GM19397 (cell line): ENCODE results near the gene DLG5.

Experiments used
- ATAC-seq: cut with Tn5 transposase; IDR thresholded peaks from one replicate; pipeline ENCODE4 v1.9.1; 2021; ENCODE audit warnings: mild to moderate bottlenecking, moderate library complexity; ENCODE audit not compliant: unreplicated experiment

The DLG5 gene

DNA sequence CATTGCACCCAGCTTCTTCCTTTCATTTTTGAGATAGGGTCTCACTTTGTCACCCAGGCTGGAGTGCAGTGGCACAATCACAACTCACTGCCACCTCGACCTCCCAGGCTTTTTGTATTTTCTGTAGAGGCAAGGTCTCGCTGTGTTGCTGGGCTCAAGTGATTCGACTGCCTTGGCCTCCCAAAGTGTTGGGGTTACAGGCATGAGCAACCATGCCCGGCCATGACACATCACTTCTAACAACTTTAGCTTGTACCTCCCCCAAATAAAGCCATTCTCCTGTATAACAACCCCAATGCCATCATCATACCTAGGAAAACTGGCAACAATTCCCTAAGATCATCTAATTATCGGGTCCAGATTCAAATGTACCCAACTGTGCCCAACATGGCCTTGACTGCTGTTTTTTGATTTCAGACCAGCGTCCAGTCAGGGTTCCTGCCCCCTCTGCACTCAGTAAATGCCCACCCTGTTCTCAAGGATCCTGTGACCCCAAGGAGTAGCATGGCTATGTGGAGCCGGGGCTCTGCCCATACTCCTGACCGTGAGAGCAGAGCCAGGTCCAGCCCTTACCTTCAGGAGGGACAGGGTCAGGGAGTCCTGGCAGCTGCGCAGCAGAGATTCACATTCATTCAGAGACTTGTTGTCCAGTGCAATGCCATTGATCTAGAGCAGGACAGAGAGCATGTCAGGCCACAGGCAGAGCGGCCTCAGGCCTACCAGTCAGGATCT is 102.6 kb downstream of the DLG5 start:
- no peak for ATAC-seq

DNA sequence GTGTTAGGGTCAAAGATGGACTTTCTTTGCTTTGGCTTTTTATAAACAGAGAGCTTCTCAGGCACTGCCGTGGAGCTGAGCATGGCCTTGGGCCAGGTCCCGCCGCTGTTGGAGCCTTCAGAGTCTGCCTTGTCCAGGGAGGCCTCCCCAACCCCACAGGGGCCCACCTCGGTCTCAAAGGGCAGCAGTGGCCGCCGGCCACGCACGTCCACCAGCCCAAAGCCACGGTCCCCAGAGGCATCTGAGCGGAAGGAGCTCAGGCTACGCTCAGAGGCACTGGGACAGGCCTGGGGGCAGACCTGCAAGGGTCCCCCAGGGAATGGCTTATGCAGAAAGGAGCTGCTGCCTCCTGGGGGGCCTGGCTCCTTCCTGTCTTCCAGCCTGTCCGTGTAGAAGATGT is 105.0 kb downstream of the DLG5 start:
- no peak for ATAC-seq

DNA sequence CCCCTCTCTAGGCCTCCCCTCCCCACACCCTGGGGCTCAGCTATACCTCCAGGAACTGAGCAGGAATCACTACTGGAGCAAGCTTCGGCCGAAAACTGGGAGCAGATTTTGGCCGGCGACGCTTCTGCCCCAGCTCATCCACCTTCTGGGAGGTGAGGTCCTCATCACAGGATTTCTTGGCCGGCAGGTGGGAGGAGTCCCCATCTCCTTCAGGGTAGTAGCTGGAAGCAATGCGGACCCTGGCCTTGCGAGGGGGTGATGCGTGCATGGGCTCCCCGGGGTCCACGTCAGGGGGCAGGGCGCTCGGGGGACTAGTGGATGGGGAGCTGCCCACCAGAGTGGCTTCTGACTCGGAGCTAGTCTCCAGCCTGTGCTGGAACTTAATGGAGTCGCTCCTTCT is 105.5 kb downstream of the DLG5 start:
- no peak for ATAC-seq

DNA sequence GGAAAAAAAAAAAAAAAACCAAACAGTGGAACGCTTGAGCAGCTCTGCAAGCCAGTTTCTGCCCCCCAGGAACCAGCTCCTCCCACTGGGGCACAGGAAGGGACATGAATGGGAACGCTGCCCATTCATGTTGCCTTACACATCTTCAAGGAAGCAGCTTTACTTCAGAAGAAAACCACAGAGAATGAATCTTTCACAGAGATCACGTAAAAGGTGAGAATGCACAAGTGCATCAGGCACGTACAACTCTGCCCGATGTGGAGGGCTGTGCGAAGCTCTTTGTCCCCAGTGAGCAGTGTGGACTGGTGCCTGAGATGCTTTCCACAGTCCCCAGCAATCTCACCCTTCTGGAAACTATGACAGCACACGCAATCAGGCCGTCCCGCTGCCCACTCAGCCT is 106.2 kb downstream of the DLG5 start:
- ATAC-seq: no peak

DNA sequence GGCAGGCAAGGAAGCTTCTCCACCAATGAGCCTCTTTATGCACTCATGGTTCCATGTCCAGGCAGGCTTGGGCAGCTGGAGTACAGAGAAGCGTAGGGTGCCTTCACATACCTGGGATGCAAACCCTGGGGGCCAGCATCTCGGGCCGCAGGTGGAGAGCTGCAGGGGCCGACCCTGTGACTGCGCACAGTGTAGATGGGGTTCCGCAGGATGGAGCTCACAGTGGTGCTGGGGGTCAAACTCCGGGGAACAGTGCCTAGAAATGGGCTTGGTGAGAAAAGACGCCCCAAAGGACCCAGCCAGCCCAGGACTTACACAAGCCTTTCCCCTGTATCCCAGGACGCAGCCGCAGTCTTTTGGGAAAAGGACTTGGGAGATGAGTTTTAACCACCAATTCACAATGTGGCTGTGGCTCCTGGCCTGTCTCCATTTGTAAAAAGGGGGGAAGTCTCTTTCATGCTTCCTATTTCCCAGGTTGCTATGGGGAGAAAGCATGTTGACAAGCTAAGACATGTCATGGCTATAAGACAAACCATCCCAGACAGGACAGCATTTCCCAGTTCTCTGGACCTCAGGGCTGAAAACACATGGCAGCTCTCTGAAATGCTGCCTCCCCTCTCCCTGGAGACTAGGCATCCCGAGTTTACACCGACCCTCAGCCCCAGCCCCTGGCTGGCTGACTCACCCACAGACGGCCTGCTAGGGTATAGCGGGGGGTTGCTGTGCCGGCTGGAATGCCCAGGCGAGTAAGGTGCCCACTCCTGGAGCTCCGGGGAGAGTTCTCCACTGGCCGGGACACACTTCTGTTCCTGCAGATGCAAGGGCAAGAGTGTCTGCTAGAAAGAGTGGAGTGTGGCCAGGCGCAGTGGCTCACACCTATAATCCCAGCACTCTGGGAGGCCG is 107.1 kb downstream of the DLG5 start:
- ATAC-seq: no peak

DNA sequence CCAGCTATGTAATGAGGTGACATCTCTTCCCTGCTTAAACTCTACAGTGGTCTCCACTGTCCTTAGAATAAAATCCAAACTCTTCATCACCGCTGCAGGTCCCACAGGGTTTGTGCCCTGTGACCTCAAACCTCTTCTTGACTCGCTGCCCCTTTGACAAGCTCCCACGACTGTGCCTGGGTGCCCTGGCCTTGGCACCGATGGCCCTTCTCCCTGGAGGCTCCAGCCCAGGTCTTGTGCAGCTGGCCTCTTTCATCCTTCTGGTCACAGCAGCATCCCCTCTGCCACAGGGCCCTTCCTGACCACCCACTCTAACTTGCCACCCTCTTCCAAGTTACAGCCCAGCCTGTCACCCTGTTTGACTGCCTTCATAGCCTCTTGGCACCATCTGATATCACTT is 108.2 kb downstream of the DLG5 start:
- ATAC-seq: no peak

DNA sequence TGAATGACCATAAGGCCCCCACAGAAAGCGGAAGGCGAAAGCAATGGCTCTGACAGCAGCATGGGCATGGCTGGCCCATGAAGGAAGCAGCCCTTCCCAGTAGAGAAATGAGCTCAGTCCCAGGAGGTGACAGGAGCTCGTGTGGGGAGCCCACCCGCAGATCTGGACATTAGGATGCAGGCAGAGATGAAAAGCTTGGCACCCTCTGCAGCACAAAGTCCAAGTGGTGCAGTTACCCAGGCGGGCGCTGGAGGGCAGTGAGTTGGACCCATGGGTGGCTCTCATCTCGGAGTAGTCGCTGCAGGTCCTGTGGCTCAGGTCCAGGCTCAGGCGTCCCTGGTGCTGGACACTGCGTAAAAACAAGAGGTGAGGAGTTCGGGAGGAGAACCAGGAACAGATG is 109.0 kb downstream of the DLG5 start:
- no peak for ATAC-seq

DNA sequence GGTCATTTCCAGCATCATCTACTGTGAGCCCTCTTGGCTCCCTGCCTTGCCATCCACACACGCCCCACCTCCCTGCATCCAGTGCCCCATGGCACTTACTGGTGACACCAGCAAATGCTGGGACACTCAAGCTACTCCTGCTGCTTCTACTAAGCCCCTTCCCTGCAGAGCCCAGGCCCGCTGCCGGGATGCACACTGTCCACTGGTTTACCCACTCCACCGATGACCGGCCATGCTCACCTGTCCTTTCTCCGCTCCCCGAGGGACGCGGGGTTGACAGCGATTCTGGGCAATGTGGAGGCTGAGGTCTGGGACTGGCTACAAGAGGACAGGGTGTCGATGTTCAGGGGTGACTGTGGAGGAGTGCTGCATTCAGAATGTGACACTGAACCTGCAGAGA is 110.2 kb downstream of the DLG5 start:
- ATAC-seq: no peak

DNA sequence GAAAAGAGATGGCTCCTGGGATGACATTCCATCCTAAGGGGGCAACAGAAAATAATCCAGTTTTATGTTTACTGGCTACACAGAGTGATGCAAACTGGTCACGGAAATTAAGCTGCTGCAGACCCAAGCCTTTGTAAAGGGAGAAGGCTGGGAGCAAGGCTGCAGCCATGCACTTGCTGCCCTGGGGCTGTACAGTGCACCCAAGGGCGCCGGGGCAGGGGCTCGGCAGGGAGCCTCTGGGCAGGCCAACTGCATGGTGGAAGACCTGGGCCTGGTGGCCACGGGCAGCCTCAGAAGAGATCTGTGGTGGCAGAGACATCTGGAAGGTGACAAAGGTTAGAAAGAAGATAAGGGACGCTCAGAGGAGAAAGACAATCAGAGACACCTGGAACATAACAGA is 113.8 kb downstream of the DLG5 start:
- no peak for ATAC-seq

DNA sequence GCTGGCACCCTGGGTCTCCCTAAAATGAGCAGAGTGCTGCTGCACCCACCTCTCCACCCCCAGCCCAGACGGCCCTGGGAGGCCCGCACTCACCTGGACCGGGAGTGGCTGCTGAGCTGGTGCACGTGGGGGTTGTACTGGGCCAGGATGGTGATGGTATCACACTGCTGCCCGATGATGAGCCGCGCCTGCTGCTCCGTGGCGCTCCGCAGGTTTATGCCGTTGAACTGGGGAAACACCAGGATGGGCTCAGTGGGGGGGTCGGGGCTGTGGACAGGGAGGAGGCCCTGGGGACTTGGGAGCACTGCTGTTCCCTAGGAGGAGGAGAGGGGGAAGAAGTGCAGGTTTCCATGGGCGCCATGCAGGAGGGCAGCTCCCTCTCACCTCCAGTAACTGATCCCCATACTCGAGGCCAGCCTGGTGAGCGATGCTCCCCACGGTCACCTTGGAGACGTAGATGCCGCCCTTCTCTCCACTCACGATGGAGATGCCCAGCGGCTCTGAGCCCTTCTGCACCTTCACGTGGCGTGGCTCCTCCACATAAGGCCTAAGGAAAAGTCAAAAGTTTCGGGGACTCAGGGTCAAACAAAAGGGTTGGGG is 114.6 kb downstream of the DLG5 start:
- ATAC-seq: no peak

DNA sequence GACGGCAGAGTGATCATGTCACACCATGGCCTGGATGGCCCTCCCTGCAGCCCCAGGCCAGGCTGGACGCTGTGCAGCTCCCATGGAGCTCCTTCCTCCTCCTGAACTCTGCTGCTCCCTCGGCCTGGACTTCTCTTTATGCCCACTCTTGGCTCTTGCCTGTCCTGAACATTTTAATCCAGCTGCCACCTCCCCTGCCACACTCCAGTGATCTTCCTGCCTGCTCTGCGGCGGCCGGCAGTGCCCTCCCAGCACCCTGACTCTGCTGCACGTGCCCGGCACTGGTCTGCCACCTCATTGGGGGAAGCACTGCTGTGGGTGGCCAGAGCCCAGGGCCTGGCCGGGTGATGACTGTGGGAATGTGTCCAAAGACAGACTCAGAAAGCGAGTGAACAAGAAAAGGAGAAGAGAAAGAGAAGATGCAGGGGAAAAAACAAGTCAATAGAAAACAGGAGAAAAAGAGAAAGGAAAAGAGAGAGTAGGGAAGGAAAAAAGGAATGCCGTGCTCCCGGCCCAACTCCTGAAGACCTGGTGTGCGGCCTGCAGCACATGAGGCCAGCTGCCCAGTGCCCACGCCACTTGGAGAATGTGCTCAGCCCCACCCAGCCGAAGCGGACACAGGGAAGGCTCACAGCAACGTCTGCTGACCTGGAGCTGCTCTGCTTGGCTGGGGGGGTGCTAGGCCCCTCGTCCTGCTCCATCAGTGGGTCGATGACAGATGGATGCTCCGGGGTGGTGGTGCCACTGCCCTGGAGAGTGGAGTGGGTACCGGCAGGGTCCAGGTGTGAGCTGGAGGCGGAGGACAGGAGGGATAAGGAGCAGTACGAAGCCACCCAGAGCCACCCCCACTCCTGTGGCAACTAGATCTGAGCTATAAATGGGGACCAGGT is 115.9 kb downstream of the DLG5 start:
- no peak for ATAC-seq

DNA sequence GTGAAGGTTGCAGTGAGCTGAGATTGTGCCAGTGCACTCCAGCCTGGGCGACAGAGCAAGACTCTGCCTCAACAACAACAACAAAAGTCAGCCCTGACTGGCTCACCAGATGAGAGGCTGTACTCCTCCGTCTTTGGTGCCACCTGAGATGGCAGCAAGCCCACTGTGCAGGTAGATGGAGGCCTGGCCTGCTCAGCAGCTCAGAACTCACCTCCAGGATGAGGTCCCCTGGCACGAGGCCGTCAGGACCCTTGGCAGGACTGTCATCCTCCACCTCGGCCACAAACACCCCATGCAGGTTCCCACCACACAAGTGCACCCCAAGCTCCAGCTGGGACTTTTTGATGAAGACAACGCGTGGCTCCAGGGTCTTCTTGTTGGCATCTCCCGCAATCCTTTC is 117.2 kb downstream of the DLG5 start:
- no peak for ATAC-seq

DNA sequence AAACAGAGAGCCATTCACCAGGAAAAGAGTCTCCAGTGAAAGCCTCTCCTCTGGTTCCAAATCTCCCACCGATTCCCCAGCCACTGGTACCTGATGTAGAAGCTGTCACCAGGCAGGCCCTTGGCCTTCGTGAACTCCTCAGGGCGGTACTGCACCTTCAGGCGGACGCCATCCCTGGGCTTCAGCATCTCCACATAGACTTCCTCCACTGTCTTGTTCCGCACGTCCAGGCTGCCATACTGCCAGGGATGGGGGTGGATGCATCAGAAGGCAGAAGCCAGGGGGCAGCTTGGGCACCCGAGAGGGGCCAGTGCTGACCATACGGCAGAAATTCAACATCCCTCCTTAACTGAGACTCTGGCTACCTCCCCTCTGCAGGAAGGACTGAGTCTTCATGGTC is 118.8 kb downstream of the DLG5 start:
- ATAC-seq: no peak

DNA sequence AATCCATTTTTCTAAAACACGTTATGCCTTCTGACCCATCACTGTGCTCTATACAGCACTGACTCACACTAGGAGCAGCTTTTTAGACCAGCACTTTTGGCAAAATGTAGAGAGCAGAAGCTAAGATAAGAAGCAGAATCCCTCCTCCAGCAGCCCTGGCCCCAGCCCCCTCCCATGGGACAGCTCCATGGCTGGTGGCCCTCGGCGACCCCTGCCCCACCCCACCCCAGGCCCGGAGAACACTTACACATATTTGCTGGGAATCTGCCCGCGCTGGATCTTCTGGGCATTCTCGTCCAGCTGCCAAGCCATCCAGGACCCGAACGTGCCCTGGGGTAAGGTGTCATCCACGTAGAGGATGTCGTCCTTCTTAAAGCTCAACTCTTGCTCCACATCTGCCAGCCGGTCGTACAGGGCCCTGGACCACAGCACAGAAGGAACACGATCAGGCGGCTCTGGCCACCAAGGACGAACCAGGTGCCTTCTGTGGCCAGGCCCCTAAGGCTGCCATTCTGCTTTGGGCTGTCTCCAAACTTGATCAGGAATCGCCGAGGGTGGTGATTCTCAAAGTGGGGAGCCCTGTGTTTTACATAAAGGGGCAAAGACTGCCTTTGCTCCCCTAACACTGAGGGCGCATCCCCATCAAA is 119.9 kb downstream of the DLG5 start:
- ATAC-seq: no peak

DNA sequence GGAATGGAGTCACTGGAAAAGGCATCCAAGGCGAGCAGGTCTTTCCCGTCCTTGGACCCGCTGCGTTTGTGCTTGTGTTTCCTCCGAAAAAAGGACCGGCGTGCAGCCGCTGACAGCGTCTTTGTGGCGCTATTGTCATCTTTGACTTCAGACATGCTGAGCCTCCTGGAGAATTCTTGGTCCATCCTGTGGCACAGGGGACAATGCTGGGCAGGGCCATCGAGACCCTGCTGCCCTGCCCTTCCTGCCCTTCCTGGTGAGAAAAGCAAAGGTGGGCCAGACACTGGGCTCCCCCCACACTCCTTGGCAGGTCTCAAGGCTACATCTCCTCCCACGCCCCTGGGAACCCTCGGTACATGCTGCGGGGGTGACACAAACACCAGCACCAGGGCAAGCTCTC is 120.9 kb downstream of the DLG5 start:
- ATAC-seq: no peak

DNA sequence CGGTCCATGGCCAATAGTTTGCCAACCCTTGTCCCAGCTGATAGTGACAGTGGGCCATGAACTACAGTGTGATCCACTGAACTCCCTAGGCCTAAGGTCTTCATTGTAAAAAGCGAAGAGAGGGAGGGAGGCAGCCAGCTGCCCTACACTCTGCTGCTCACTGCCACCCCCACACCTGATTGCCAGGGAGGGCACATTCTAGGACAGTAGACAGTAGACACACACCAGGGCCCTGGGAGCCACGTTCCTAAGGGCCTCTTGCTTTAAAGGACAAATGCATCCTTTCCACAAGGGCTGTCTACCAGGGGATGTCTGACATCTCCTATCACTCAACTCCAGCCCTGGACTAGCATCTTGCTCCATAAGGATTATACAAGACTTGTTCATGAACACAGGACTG is 122.2 kb downstream of the DLG5 start:
- no peak for ATAC-seq

DNA sequence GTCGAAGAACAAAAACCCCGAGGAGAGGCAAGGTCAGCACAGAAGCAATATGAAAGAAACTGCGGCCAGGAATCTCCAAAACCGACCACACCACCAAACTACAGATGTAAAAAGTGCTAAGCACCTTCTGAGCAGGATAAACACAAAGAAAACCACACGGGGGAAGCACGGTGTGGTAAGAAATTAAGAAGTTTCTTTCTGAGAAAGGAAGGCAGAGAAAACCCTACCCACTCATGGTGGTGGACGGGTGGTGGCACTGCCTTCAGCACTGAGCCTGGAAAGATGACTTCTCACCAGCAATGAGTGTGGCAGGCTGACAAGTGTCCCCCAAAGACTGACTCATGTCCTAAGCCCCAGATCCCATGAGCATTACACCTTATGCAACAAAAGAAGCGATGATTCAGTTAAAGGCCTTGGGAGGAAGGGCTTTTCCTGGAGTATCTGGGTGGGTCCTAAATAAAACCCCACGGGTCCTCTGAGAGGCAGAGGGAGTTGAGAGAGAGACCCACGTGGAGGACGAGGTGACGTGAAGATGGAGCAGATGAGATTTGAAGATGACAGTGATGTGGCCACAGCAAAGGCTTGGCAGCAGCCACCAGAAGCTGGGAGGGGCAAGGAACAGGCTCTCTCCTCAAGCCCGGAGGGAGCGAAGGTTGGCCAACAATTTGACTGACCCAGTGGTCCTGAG is 124.9 kb downstream of the DLG5 start:
- ATAC-seq: no peak

DNA sequence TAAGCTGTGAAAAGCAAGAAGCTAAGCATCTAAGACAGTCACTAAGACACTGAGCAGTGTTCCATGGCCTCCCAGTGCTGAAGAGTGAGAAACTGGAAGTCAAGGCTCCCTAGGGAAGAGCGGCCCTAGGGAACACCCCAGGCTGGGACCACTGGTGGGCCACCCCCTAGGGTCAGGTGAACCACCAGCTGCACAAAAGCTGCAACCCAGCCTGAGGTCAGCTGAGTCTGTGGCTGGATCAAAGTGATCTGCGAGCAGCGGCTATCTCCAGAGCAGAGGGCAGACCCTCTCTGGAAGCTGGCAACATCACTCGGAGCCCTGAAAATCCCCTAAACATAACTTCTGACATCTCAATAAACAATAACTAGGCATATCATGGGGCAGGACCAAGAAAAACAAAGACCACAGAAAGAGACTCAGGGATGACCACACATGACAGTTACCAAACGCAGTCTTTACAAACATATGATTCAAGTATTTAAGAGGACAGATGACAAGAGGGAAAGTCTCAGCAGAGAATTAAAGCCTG is 125.8 kb downstream of the DLG5 start:
- ATAC-seq: no peak

DNA sequence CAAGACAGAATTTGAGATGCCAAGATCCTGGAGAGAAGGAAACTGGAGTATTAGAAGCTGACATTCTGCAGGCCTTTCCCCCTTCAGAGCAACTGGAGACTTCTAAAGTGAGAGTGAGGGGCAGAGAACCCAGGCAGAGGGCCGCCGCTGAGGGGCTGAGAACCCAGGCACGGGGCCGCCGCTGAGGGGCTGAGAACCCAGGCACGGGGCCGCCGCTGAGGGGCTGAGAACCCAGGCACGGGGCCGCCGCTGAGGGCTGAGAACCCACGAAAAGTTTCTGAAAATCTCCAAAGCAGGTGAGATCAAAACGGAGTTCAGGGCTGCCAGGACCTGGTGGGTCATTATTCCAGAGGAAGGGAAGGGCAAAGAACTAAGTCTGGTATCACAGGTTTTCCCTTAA is 126.2 kb downstream of the DLG5 start:
- ATAC-seq: no peak

DNA sequence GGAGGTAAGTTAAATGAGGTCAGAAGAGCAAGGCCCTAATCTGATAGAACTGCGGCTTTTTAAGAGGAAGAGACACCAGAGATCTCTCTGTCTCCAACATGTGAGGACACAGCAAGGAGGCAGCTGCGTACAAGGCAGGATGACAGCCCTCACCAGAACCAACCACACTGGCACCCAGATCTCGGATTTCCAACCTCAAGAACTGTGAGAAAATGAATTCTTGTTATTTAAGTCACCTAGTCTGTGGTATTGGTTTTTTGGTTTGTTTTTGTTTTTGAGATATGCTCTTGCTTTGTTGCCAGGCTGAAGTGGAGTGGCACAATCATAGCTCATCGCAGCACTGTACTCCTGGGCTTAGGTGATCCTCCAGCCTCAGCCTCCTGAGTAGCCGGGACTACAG is 127.2 kb downstream of the DLG5 start:
- ATAC-seq: no peak
